PC-9 (cell line): ENCODE results near the gene LRRC61. TPM values are rescaled to one million over a fixed set of nuclear protein-coding genes. Genes with fewer than 3 reads are reported as not detected.

Experiments used
- BruUV-seq: library from RNA; stranded (reverse); fragments of 400-500 nt; replicated peaks from 2 replicates; lab custom pipeline; 2021; lab: Mats Ljungman, UMichigan
- CTCF ChIA-PET: fragments of 300-600 bp; sonication (Branson Sonifier 250); formaldehyde crosslinking; loops from one replicate; lab custom pipeline; 2022; ENCODE audit warnings: antibody characterized with exemption; lab: Charles Lee
- POLR2A ChIA-PET: fragments of 300-600 bp; sonication (Branson Sonifier 250); formaldehyde crosslinking; loops from one replicate; lab custom pipeline; 2022; ENCODE audit warnings: antibody characterized with exemption; ENCODE audit not compliant: unreplicated experiment; lab: Charles Lee
- DNase-seq, 2 experiments: peaks; one replicate each; pipeline versions ENCODE4 v3.0.0 to v3.0.0-alpha.2; 2015 to 2022; ENCODE audit warnings: mixed read lengths in 1 of 2
- H2AFZ ChIP-seq: fragments of 200-600 bp; sonication (generic); 2 replicates; pipeline ENCODE4 v1.8.1; 2017; ENCODE audit warnings: antibody characterized with exemption
- H3F3A ChIP-seq: fragments of 200-600 bp; sonication (generic); 2 replicates; pipeline ENCODE4 v1.8.1; 2017; ENCODE audit warnings: antibody characterized with exemption, mild to moderate bottlenecking, low read depth; ENCODE audit not compliant: insufficient read depth
- H3K27ac ChIP-seq: fragments of 200-600 bp; sonication (generic); 2 replicates; pipeline ENCODE4 v1.6.1; 2016; ENCODE audit warnings: mixed run types
- H3K27me3 ChIP-seq: fragments of 200-600 bp; sonication (generic); 2 replicates; pipeline ENCODE4 v1.6.1; 2016; ENCODE audit warnings: low read depth, mixed run types; ENCODE audit not compliant: insufficient read depth
- H3K36me3 ChIP-seq: fragments of 200-600 bp; sonication (generic); 2 replicates; pipeline ENCODE4 v1.6.1; 2016; ENCODE audit warnings: low read depth, mixed run types
- H3K4me1 ChIP-seq: fragments of 200-600 bp; sonication (generic); replicated peaks from 2 replicates; pipeline ENCODE4 v1.6.1; 2016; ENCODE audit warnings: mixed run types; ENCODE audit not compliant: insufficient read depth
- H3K4me2 ChIP-seq: fragments of 200-600 bp; sonication (generic); 2 replicates; pipeline ENCODE4 v1.6.1; 2017; ENCODE audit warnings: mixed run types
- H3K4me3 ChIP-seq: fragments of 200-600 bp; sonication (generic); 2 replicates; pipeline ENCODE4 v1.6.1; 2016; ENCODE audit warnings: mixed run types
- H3K79me2 ChIP-seq: fragments of 200-600 bp; sonication (generic); 2 replicates; pipeline ENCODE4 v1.6.1; 2017; ENCODE audit warnings: low read depth, mixed run types
- H3K9me2 ChIP-seq: fragments of 200-600 bp; sonication (generic); 2 replicates; pipeline ENCODE4 v1.8.1; 2017; ENCODE audit warnings: mild to moderate bottlenecking; ENCODE audit not compliant: insufficient read depth
- H3K9me3 ChIP-seq: fragments of 200-600 bp; sonication (generic); 2 replicates; pipeline ENCODE4 v1.8.1; 2016; ENCODE audit warnings: low read depth; ENCODE audit not compliant: insufficient read depth
- H4K20me1 ChIP-seq: fragments of 200-600 bp; sonication (generic); 2 replicates; pipeline ENCODE4 v1.8.1; 2017; ENCODE audit not compliant: insufficient read depth
- CTCF ChIP-seq: fragments of 200-600 bp; sonication (generic); conservative IDR thresholded peaks from 2 replicates; pipeline ENCODE4 v1.6.1; 2017; ENCODE audit warnings: mixed run types, antibody characterized with exemption, mild to moderate bottlenecking, moderate library complexity
- EZH2 ChIP-seq: fragments of 200-600 bp; sonication (generic); IDR thresholded peaks from 2 replicates; pipeline ENCODE4 v1.8.0; 2017; ENCODE audit warnings: antibody characterized with exemption, low read depth
- intact Hi-C: fragments of 100-400 bp; cut with micrococcal nuclease; formaldehyde crosslinking; loops from one replicate; pipeline ENCODE4 v1.10.0; 2022; ENCODE audit not compliant: unreplicated experiment
- total RNA-seq: library from RNA; stranded (reverse); gene quantifications from 2 replicates; pipeline ENCODE4 v1.2.3, GENCODE V29; 2021

LRRC61 gene
- total RNA-seq, 1 experiment from 2014 or later, result 34.8 TPM

- peaks cover 56% of the 10 kb centered on the region for H3F3A ChIP-seq
- H3K79me2 ChIP-seq, result peaks cover 72% of the 10 kb centered on the region
- no peak overlapping the region for H3K4me2 ChIP-seq
- no peak for DNase-seq
- no peak for TF ChIP-seq CTCF
- TF ChIP-seq EZH2, result no peak
- CTCF ChIA-PET, result interaction anchor here (0.6 kb wide), 1 partner anchor 983 kb away, joined by 4 read pairs; no protein-coding TSS in a partner anchor
- H3K27me3 ChIP-seq, result no peaks in the 10 kb centered on the region
- POLR2A ChIA-PET, result no interaction called here
- no peak overlapping the region for H2AFZ ChIP-seq
- BruUV-seq, result no TSS peak
- H3K9me3 ChIP-seq, result no peaks in the 10 kb centered on the region
- intact Hi-C loops, result no loop called here
- H3K27ac ChIP-seq, result no peak overlapping the region
- H3K4me3 ChIP-seq, result no peak overlapping the region
- peaks cover 61% of the 10 kb centered on the region for H3K4me1 ChIP-seq
- H4K20me1 ChIP-seq, result no peaks in the 10 kb centered on the region
- peaks cover 33% of the 10 kb centered on the region; the same call in 1 of the 2 replicates for H3K36me3 ChIP-seq
- no peaks in the 10 kb centered on the region for H3K9me2 ChIP-seq
These were observed 5.3 kb upstream of the LRRC61 start for GRCh38 chr7:150317748-150318444.

GRCh38 chr7:150321788-150322113, 1.4 kb upstream of the LRRC61 start:
- Histone ChIP-seq H3K4me2 (peak overlapping the region; percentile 92), H2AFZ (no peak overlapping the region), H3K4me3 (peak overlapping the region; percentile 98), H3K9me2 (no peaks in the 10 kb centered on the region), H3K36me3 (peaks cover 41% of the 10 kb centered on the region), H3F3A (peaks cover 37% of the 10 kb centered on the region), H4K20me1 (no peaks in the 10 kb centered on the region), H3K9me3 (no peaks in the 10 kb centered on the region), H3K79me2 (peaks cover 92% of the 10 kb centered on the region), H3K4me1 (peaks cover 54% of the 10 kb centered on the region), H3K27ac (peak overlapping the region; percentile 83), H3K27me3 (no peaks in the 10 kb centered on the region)
- peak in 1 of 2 experiments; percentile 8 for DNase-seq
- intact Hi-C loops, result loop anchor here (1.0 to 5.0 kb wide), 5 partner anchors 13 to 791 kb away; partner anchors contain the start of genes ABCB8 and REPIN1
- no TSS peak for BruUV-seq
- POLR2A ChIA-PET, result interaction anchor here (0.7 kb wide), 1 partner anchor 8 kb away, joined by 3 read pairs; no protein-coding TSS in a partner anchor
- CTCF ChIA-PET, result no interaction called here
- TF ChIP-seq EZH2 (no peak), CTCF (no peak)

GRCh38 chr7:150322114-150322832, 882 bp upstream of the LRRC61 start:
- no peak for TF ChIP-seq EZH2
- TF ChIP-seq CTCF, result no peak
- peaks cover 37% of the 10 kb centered on the region for H3F3A ChIP-seq
- intact Hi-C loops, result loop anchor here (1.0 to 5.0 kb wide), 5 partner anchors 14 to 790 kb away; partner anchors contain the start of genes ABCB8 and REPIN1
- peaks cover 92% of the 10 kb centered on the region for H3K79me2 ChIP-seq
- no peaks in the 10 kb centered on the region for H3K9me3 ChIP-seq
- peak overlapping the region; percentile 98 for H3K4me3 ChIP-seq
- no peaks in the 10 kb centered on the region for H3K9me2 ChIP-seq
- peaks cover 47% of the 10 kb centered on the region for H3K36me3 ChIP-seq
- H4K20me1 ChIP-seq, result no peaks in the 10 kb centered on the region
- H2AFZ ChIP-seq, result peak overlapping the region; percentile 99
- H3K27me3 ChIP-seq, result no peaks in the 10 kb centered on the region
- CTCF ChIA-PET, result no interaction called here
- H3K27ac ChIP-seq, result peak overlapping the region; percentile 83
- POLR2A ChIA-PET, result interaction anchor here (0.6 to 0.7 kb wide), 3 partner anchors 9 to 1128 kb away, joined by 3 to 6 read pairs (median 5); no protein-coding TSS in a partner anchor
- DNase-seq, result peak; percentile 31 to 58
- BruUV-seq, result no TSS peak
- peaks cover 54% of the 10 kb centered on the region for H3K4me1 ChIP-seq
- peak overlapping the region; percentile 92 for H3K4me2 ChIP-seq
